K562 (cell line): Measurements from ENCODE around the gene MYRFL. TPM values are rescaled to one million over a fixed set of nuclear protein-coding genes. Genes with fewer than 3 reads are reported as not detected.

Source experiments
- ATAC-seq: fragments of 200-7000 bp; cut with Tn5 transposase; 3 replicates; pipeline ENCODE4 v1.9.1; 2020; ENCODE audit warnings: moderate library complexity
- BruUV-seq: library from RNA; stranded (reverse); fragments of 400-500 nt; replicated peaks from 2 replicates; lab custom pipeline; 2021; lab: Mats Ljungman, UMichigan
- CTCF ChIA-PET: fragments of 300-600 bp; formaldehyde crosslinking; extraction: SDS; loops from one replicate; lab custom pipeline; 2021; ENCODE audit warnings: low intra/inter-chr PET ratio; lab: Yijun Ruan, JAX
- POLR2A ChIA-PET: fragments of 300-600, 350-650 bp; sonication (Branson Sonifier 250); formaldehyde crosslinking; extraction: SDS; loops from one replicate; lab custom pipeline; 2021; ENCODE audit warnings: antibody characterized with exemption, inconsistent platforms; lab: Yijun Ruan, JAX
- DNase-seq, 4 experiments: peaks; one replicate each; pipeline versions ENCODE4 v3.0.0 to v3.0.0-alpha.2; 2011 to 2018; ENCODE audit warnings: low spot score in 3 of 4, mixed read lengths in 3 of 4; ENCODE audit errors: extremely low read depth in 1 of 4
- FAIRE-seq: peaks from 2 replicates; lab custom pipeline; 2011; peaks lifted over from hg19 to GRCh38; lab: Jason Lieb, UNC
- H2AFZ ChIP-seq: 2 replicates; pipeline ENCODE4 v1.6.0; 2011; ENCODE audit warnings: low read depth, low read length, control low read depth, inconsistent platforms
- H3K27ac ChIP-seq: fragments of 200-600 bp; 3 replicates; pipeline ENCODE4 v1.8.0; 2011; ENCODE audit warnings: low read depth, mild to moderate bottlenecking, control low read depth, inconsistent platforms, low read length, moderate library complexity, mixed read lengths; ENCODE audit errors: extremely low read depth
- H3K27me3 ChIP-seq, 2 experiments: fragments of 300-600 bp in 1 of 2; 2 replicates in 1 of 2; 3 replicates in 1 of 2; pipeline versions ENCODE4 v1.6.0 to v1.8.0; 2011; ENCODE audit warnings: inconsistent platforms in 2 of 2, low read length in 2 of 2, mild to moderate bottlenecking in 1 of 2, mixed read lengths in 1 of 2, moderate library complexity in 1 of 2; ENCODE audit not compliant: control insufficient read depth in 2 of 2, insufficient read depth in 2 of 2
- H3K36me3 ChIP-seq: fragments of 300-600 bp; 3 replicates; pipeline ENCODE4 v1.8.0; 2011; ENCODE audit warnings: mild to moderate bottlenecking, low read length, inconsistent platforms; ENCODE audit not compliant: control insufficient read depth, insufficient read depth
- H3K4me1 ChIP-seq, 2 experiments: fragments of 200-600 bp in 1 of 2; replicated peaks in 1 of 2; 2 replicates in 1 of 2; 3 replicates in 1 of 2; pipeline versions ENCODE4 v1.5.1 to v1.8.0; 2011; ENCODE audit warnings: inconsistent platforms in 2 of 2, low read length in 2 of 2, mild to moderate bottlenecking in 1 of 2, mixed read lengths in 1 of 2, moderate library complexity in 1 of 2; ENCODE audit not compliant: control insufficient read depth in 2 of 2, insufficient read depth in 2 of 2
- H3K4me2 ChIP-seq: 2 replicates; pipeline ENCODE4 v1.6.1; 2011; ENCODE audit warnings: low read length, control low read depth, inconsistent platforms, mixed read lengths; ENCODE audit not compliant: insufficient read depth
- H3K4me3 ChIP-seq: fragments of 200-600 bp; sonication (generic), shearing (Covaris generic); 2 replicates; pipeline ENCODE4 v1.5.1; 2016; ENCODE audit warnings: control low read depth, inconsistent platforms
- H3K79me2 ChIP-seq: fragments of 200-600 bp; 3 replicates; pipeline ENCODE4 v1.8.0; 2011; ENCODE audit warnings: low read length, inconsistent platforms; ENCODE audit not compliant: control insufficient read depth, insufficient read depth
- H3K9ac ChIP-seq, 2 experiments: 2 replicates each; pipeline versions ENCODE4 v1.6.0 to v1.6.1; 2011; ENCODE audit warnings: low read depth in 2 of 2, low read length in 2 of 2, control low read depth in 1 of 2, inconsistent platforms in 1 of 2, mild to moderate bottlenecking in 1 of 2, mixed read lengths in 1 of 2; ENCODE audit not compliant: insufficient read depth in 1 of 2
- H3K9me1 ChIP-seq: one replicate; pipeline ENCODE4 v1.6.0; 2011; ENCODE audit warnings: inconsistent platforms, mild to moderate bottlenecking, low read length, moderate library complexity; ENCODE audit not compliant: control insufficient read depth, insufficient read depth
- H3K9me3 ChIP-seq: replicated peaks from 2 replicates; pipeline ENCODE4 v1.5.1; 2011; ENCODE audit warnings: low read depth, low read length, inconsistent platforms; ENCODE audit not compliant: control insufficient read depth, insufficient read depth
- H4K20me1 ChIP-seq: replicated peaks from 2 replicates; pipeline ENCODE4 v1.6.1; 2011; ENCODE audit warnings: low read length, inconsistent platforms, mixed read lengths; ENCODE audit not compliant: control insufficient read depth, insufficient read depth
- CHD1 ChIP-seq: fragments of 200-600 bp; sonication (generic); IDR thresholded peaks from one replicate; pipeline ENCODE4 v1.6.1; 2012; ENCODE audit warnings: mild to moderate bottlenecking, moderate library complexity, low read length, inconsistent platforms
- EP300 ChIP-seq: IDR thresholded peaks from 2 replicates; pipeline ENCODE4 v1.6.1; 2012; ENCODE audit warnings: low read length, improper control_type of control experiment
- HOXB6 ChIP-seq: fragments of 250-450 bp; sonication (Bioruptor Pico); IDR thresholded peaks from 2 replicates; pipeline ENCODE4 v1.5.1; 2022; ENCODE audit warnings: mild to moderate bottlenecking, borderline replicate concordance
- L3MBTL2 ChIP-seq: fragments of 450-650 bp; IDR thresholded peaks from 2 replicates; pipeline ENCODE4 v1.6.1; 2016; ENCODE audit warnings: mild to moderate bottlenecking, moderate library complexity
- MCM5 ChIP-seq: fragments of 450-650 bp; IDR thresholded peaks from 2 replicates; pipeline ENCODE4 v1.6.1; 2016; ENCODE audit warnings: low read depth
- NCOA2 ChIP-seq, 2 experiments: fragments of 450-650 bp; IDR thresholded peaks; 2 replicates each; pipeline ENCODE4 v1.6.1; 2018; ENCODE audit warnings: mild to moderate bottlenecking in 2 of 2, moderate library complexity in 1 of 2; ENCODE audit not compliant: partially characterized antibody in 2 of 2
- NELFE ChIP-seq: IDR thresholded peaks from 2 replicates; pipeline ENCODE4 v1.6.1; 2011; ENCODE audit warnings: mild to moderate bottlenecking; ENCODE audit not compliant: insufficient read depth, insufficient read length
- SMAD4 ChIP-seq: fragments of 250-450 bp; sonication (Bioruptor Pico); conservative IDR thresholded peaks from 2 replicates; pipeline ENCODE4 v1.8.0; 2021; ENCODE audit warnings: inconsistent platforms, mild to moderate bottlenecking, moderate library complexity
- SREBF1 ChIP-seq: fragments of 150-350 bp; IDR thresholded peaks from 2 replicates; pipeline ENCODE4 v1.6.1; 2014; ENCODE audit warnings: antibody characterized with exemption, low read depth, low read length, borderline replicate concordance
- TCFL5 ChIP-seq: fragments of 250-450 bp; sonication (Bioruptor Pico); conservative IDR thresholded peaks from 2 replicates; pipeline ENCODE4 v1.6.1; 2021; ENCODE audit warnings: mild to moderate bottlenecking, moderate library complexity, matching md5 sums
- TFAM ChIP-seq: fragments of 250-450 bp; sonication (Bioruptor Pico); conservative IDR thresholded peaks from 2 replicates; pipeline ENCODE4 v1.5.0; 2021; ENCODE audit warnings: mild to moderate bottlenecking, moderate library complexity
- USF1 ChIP-seq: sonication (generic); formaldehyde crosslinking; IDR thresholded peaks from 2 replicates; pipeline ENCODE4 v1.9.0; 2022; ENCODE audit warnings: mild to moderate bottlenecking, missing genetic modification reagents
- XRCC5 ChIP-seq: fragments of 200-400 bp; formaldehyde crosslinking; IDR thresholded peaks from 2 replicates; pipeline ENCODE4 v1.6.1; 2017; ENCODE audit warnings: low read depth, mild to moderate bottlenecking, low read length
- ZBTB40 ChIP-seq, 2 experiments: fragments of 450-650 bp in 1 of 2; sonication (generic) in 1 of 2; formaldehyde crosslinking in 1 of 2; IDR thresholded peaks; 2 replicates each; pipeline versions ENCODE4 v1.7.1 to v1.9.0; 2016 to 2022; ENCODE audit warnings: inconsistent platforms in 1 of 2, mild to moderate bottlenecking in 1 of 2, missing genetic modification reagents in 1 of 2
- ZNF766 ChIP-seq: fragments of 200-800 bp; sonication (Bioruptor generic); conservative IDR thresholded peaks from 2 replicates; pipeline ENCODE4 v1.6.1; 2016; ENCODE audit warnings: missing genetic modification characterization, missing compliant biosample characterization
- WGBS: fragments of 100-300 bp; shearing (Covaris generic); methylation state at CpG from one replicate; pipeline ENCODE4 v1.1.6; 2016; ENCODE audit warnings: low coverage, mixed read lengths; ENCODE audit not compliant: insufficient coverage; ENCODE audit errors: missing lambda C conversion rate; 5-methylcytosine and 5-hydroxymethylcytosine counted together
- in situ Hi-C: fragments of 300-500 bp; cut with MboI; formaldehyde crosslinking; loops from 4 replicates; pipeline ENCODE4 v1.15.0; 2018; ENCODE audit warnings: inconsistent platforms, mixed read lengths
- intact Hi-C: fragments of 100-400 bp; cut with micrococcal nuclease; formaldehyde crosslinking; loops from 2 replicates; pipeline ENCODE4 v1.14.2; 2022
- polyA plus RNA-seq, 8 experiments: library from polyadenylated mRNA; depleted of rRNA in 4 of 8; stranded (reverse) in 5 of 8; unstranded in 3 of 8; fragments of >200 nt; fragmentation: Nextera tagmentation in 2 of 8; fragmentation: Illumina TruSeq in 1 of 8; extraction: Ambion mirVana in 2 of 8; extraction: Trizol in 1 of 8; gene quantifications; 2 replicates each; pipeline versions ENCODE4 v1.2.1 to v1.2.3, GENCODE V29; 2011 to 2014; ENCODE audit warnings: inconsistent platforms in 1 of 8, missing spikeins in 1 of 8
- total RNA-seq, 7 experiments: library from RNA; depleted of rRNA in 6 of 7; stranded (reverse); fragments of >200 nt in 6 of 7; fragmentation: Illumina TruSeq in 2 of 7; extraction: Trizol in 2 of 7; gene quantifications; 2 replicates each; pipeline versions ENCODE4 v1.2.1 to v1.2.3, GENCODE V29; 2011 to 2021; ENCODE audit warnings: low replicate concordance in 1 of 7

The MYRFL gene
- total and polyA plus RNA-seq, 9 of the 15 experiments (the other 6 are each of a cell fraction or from before 2014, with no cell fraction given), result not detected

GRCh38 chr12:70006619-70006973, 181.6 kb downstream of the MYRFL start:
- in situ Hi-C loops, result no loop called here
- no peaks in the 10 kb centered on the region for H3K27me3 ChIP-seq
- DNase-seq, result no peak
- no peaks in the 10 kb centered on the region for H3K36me3 ChIP-seq
- H3K4me2 ChIP-seq, result no peak overlapping the region
- WGBS, result 0% methylated on average over 2 of the region's 2 CpGs
- no peak overlapping the region for H3K9ac ChIP-seq
- H3K9me1 ChIP-seq, result no peaks in the 10 kb centered on the region
- no TSS peak for BruUV-seq
- POLR2A ChIA-PET, result interaction anchor here (0.9 kb wide), 1 partner anchor 13 kb away, joined by 3 read pairs; no protein-coding TSS in a partner anchor
- no peak for ATAC-seq
- no peaks in the 10 kb centered on the region for H3K79me2 ChIP-seq
- intact Hi-C loops, result no loop called here
- no peaks in the 10 kb centered on the region for H3K4me1 ChIP-seq
- no peak for FAIRE-seq
- no peaks in the 10 kb centered on the region for H4K20me1 ChIP-seq
- no peak overlapping the region for H2AFZ ChIP-seq
- H3K27ac ChIP-seq, result no peak overlapping the region
- H3K4me3 ChIP-seq, result no peak overlapping the region
- CTCF ChIA-PET, result no interaction called here
- no peaks in the 10 kb centered on the region for H3K9me3 ChIP-seq
- TF ChIP-seq SMAD4 (CRISPR knock-in tag) (no peak), L3MBTL2 (no peak), NELFE (no peak), SREBF1 (no peak), MCM5 (no peak), XRCC5 (no peak), TFAM (CRISPR knock-in tag) (no peak), HOXB6 (CRISPR knock-in tag) (no peak), USF1 (CRISPR knock-in tag) (no peak), ZBTB40 (IDR thresholded peaks at IDR 0.05) (no peak), ZBTB40 (CRISPR knock-in tag; IDR thresholded peaks at IDR 0.05) (no peak), NCOA2 (IDR thresholded peaks at IDR 0.05; ENCODE audit: partially characterized antibody in 2 of 2) (no peak), ZNF766 (CRISPR knock-in tag) (no peak), TCFL5 (no peak), EP300 (no peak), CHD1 (no peak)
